WERI-Rb-1 (cell line): ENCODE results near the gene ALAS1.

Experiments used
- DNase-seq: peaks from one replicate; pipeline ENCODE4 v3.0.0-alpha.2; 2020
- H3K27ac ChIP-seq: fragments of 250-450 bp; sonication (Bioruptor Pico); 2 replicates; pipeline ENCODE4 v1.5.1; 2020; ENCODE audit warnings: mild to moderate bottlenecking, moderate library complexity
- H3K27me3 ChIP-seq: fragments of 250-450 bp; sonication (Bioruptor Pico); 2 replicates; pipeline ENCODE4 v1.5.1; 2021; ENCODE audit warnings: mild to moderate bottlenecking, low read depth, moderate library complexity; ENCODE audit not compliant: insufficient read depth, severe bottlenecking
- H3K36me3 ChIP-seq: fragments of 250-450 bp; sonication (Bioruptor Pico); 2 replicates; pipeline ENCODE4 v1.5.1; 2020; ENCODE audit warnings: mild to moderate bottlenecking, moderate library complexity
- H3K4me3 ChIP-seq: 2 replicates; pipeline ENCODE4 v1.5.1; 2011; ENCODE audit warnings: low read depth, mild to moderate bottlenecking, control low read depth, low read length
- H3K9me3 ChIP-seq: fragments of 250-450 bp; sonication (Bioruptor Pico); 2 replicates; pipeline ENCODE4 v1.5.1; 2021; ENCODE audit warnings: mild to moderate bottlenecking, moderate library complexity; ENCODE audit not compliant: severe bottlenecking
- TF ChIP-seq, protein P1 (sequence below): IDR thresholded peaks from 2 replicates; pipeline ENCODE4 v1.5.1; 2011; ENCODE audit warnings: low read depth, mild to moderate bottlenecking, control low read depth, inconsistent platforms, low read length

The ALAS1 gene

DNA sequence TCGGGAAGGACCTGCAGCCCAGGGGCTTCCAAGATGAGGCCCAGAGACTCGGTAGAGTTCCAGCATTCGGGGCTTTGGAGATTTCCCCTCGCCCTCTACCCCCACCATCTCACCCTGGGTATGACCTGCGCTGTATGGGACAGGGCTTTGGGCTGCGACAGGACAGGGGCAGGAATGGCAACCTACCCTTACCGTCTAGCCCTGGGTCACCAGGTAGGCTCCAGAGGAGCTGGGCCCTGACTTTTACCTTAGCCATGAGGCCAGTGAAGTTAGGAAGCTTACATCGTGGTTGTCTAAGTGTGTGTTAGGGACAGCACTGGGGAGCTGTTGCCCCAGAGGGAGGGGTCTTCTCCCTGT lies 48.3 kb downstream of the ALAS1 start:
- H3K9me3 ChIP-seq = no peaks in the 10 kb centered on the region
- H3K27ac ChIP-seq = no peak overlapping the region
- no peak for DNase-seq
- H3K4me3 ChIP-seq = no peak overlapping the region
- no peaks in the 10 kb centered on the region for H3K36me3 ChIP-seq
- TF ChIP-seq, protein P1, sequence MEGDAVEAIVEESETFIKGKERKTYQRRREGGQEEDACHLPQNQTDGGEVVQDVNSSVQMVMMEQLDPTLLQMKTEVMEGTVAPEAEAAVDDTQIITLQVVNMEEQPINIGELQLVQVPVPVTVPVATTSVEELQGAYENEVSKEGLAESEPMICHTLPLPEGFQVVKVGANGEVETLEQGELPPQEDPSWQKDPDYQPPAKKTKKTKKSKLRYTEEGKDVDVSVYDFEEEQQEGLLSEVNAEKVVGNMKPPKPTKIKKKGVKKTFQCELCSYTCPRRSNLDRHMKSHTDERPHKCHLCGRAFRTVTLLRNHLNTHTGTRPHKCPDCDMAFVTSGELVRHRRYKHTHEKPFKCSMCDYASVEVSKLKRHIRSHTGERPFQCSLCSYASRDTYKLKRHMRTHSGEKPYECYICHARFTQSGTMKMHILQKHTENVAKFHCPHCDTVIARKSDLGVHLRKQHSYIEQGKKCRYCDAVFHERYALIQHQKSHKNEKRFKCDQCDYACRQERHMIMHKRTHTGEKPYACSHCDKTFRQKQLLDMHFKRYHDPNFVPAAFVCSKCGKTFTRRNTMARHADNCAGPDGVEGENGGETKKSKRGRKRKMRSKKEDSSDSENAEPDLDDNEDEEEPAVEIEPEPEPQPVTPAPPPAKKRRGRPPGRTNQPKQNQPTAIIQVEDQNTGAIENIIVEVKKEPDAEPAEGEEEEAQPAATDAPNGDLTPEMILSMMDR = no peak
- no peaks in the 10 kb centered on the region for H3K27me3 ChIP-seq

DNA sequence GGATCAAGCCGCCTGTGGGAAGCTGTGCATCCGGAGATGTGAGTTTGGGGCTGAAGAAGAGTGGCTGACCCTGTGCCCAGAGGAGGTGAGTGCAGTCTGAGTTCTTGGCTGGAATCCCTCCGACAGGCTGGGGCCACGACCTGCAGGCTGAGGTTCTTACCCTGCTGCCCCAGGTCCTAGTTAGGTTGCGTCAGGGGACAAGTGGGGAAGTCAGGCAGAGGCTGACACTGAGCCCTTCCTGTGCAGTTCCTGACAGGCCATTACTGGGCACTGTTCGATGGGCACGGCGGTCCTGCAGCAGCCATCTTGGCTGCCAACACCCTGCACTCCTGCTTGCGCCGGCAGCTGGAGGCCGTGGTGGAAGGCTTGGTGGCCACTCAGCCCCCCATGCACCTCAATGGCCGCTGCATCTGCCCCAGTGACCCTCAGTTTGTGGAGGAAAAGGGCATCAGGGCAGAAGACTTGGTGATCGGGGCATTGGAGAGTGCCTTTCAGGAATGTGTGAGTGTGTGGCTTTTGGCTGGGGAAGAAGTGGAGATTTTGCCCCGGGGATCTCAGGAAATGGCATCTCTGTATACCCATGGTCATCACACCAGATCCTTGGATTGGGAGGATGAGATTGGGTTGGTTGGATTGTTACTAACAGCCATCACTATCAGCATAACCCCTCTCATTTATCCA lies 48.9 kb downstream of the ALAS1 start:
- Histone ChIP-seq H3K27me3 (no peaks in the 10 kb centered on the region), H3K27ac (no peak overlapping the region), H3K4me3 (no peak overlapping the region)

DNA sequence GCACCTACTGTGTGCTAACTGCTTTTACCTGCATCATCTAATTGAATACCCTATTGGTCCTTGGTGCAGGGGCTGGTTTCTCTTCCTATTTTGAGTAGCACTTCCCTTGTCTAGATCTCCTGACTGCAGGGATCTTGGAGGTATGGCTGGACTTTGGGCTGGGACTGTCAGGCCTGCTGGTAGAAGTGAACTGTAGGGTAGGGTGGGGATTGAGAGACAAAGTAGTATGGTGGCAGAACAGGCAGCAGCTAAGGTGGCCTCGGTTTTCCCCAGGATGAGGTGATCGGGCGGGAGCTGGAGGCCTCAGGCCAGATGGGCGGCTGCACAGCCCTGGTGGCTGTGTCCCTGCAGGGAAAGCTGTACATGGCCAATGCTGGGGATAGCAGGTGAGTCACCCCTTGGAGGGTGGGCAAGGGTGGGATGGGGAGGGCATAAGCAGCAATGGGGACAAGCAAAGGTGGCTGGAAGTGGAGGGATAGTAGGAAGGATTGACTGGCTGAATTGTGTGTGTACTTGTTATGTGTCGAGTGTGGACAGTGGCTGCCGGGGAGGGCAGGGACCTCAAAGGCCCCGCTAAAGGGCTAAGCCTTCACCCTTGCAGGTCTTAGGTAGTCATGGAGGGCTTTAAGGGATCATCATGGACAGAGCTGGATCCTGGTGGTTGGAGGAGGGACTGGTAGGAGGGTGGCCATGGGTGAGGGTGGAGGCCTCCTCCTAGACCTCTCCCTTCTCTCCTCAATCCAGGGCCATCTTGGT lies 49.6 kb downstream of the ALAS1 start:
- TF ChIP-seq, protein P1 = no peak
- no peaks in the 10 kb centered on the region for H3K27me3 ChIP-seq
- no peak for DNase-seq

More for the DNA sequence above, 48.9 kb downstream of the ALAS1 start:
- no peak for DNase-seq
- Histone ChIP-seq H3K36me3 (no peaks in the 10 kb centered on the region), H3K9me3 (no peaks in the 10 kb centered on the region)
- TF ChIP-seq, protein P1 = no peak

DNA sequence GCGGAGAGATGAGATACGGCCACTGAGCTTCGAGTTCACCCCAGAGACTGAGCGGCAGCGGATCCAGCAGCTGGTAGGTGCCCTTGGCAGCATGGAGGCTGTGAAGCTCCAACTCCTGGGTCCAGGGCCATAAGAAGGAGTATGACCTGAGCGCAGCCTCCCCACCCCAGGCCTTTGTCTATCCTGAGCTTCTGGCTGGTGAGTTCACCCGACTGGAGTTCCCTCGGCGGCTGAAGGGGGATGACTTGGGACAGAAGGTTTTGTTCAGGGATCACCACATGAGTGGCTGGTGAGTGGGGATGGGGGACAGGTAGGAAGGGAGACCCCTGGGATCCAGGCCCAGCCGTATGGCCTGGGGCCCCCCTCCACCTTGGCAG lies 50.2 kb downstream of the ALAS1 start:
- Histone ChIP-seq H3K27ac (no peak overlapping the region), H3K36me3 (peaks cover 5% of the 10 kb centered on the region), H3K4me3 (no peak overlapping the region), H3K9me3 (no peaks in the 10 kb centered on the region), H3K27me3 (no peaks in the 10 kb centered on the region)
- TF ChIP-seq, protein P1 = no peak
- no peak for DNase-seq

More for the DNA sequence above, 49.6 kb downstream of the ALAS1 start:
- no peaks in the 10 kb centered on the region for H3K9me3 ChIP-seq
- H3K27ac ChIP-seq = no peak overlapping the region
- no peak overlapping the region for H3K4me3 ChIP-seq
- peaks cover 5% of the 10 kb centered on the region for H3K36me3 ChIP-seq

DNA sequence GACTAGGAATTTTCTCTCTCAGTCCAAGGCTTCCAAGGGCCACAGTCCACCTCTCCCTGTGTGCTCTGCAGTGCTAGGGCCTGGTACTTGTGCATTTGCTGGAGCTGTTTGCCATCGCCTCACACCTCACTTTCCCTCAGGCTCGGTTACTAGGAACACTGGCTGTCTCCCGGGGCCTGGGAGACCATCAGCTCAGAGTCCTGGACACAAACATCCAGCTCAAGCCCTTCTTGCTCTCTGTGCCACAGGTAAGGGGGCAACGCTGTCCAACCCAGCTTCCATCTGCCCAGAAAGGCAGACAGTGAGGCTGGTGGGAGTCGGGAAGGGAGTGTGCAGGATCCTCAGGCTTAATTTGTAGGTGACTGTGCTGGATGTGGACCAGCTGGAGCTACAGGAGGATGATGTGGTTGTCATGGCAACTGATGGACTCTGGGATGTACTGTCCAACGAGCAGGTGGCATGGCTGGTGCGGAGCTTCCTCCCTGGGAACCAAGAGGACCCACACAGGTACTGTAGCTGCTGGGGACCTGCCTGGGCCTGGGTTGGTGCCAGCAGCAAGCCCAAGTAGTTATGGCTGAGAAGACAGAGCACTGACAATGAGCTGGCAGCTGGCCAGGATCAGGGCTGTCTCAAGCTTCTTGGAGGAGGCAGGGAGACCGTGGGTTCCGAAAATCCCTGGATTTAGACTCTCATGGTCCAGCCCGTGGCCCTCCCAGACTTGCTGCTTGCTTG lies 51.0 kb downstream of the ALAS1 start:
- Histone ChIP-seq H3K27me3 (no peaks in the 10 kb centered on the region), H3K4me3 (no peak overlapping the region), H3K36me3 (peaks cover 9% of the 10 kb centered on the region), H3K9me3 (no peaks in the 10 kb centered on the region), H3K27ac (no peak overlapping the region)
- DNase-seq = no peak
- TF ChIP-seq, protein P1 = no peak
